Small intestine (tissue), 7 donors: ENCODE data around the gene DNASE1. TPM values are rescaled to one million over a fixed set of nuclear protein-coding genes. Genes with fewer than 3 reads are reported as not detected.

Source experiments
- DNase-seq, 2 donors: peaks; one replicate each; pipeline versions ENCODE4 v3.0.0 to v3.0.0-alpha.2; 2013
- FAIRE-seq: peaks from 2 replicates; lab custom pipeline; 2012; peaks lifted over from hg19 to GRCh38; lab: Jason Lieb, UNC
- H3K27ac ChIP-seq, 3 donors: one replicate each; pipeline ENCODE4 v1.5.1; 2013; ENCODE audit warnings: low read length in 2 of 3, mild to moderate bottlenecking in 2 of 3, control low read depth in 1 of 3, inconsistent platforms in 1 of 3, low read depth in 1 of 3, moderate library complexity in 1 of 3
- H3K27me3 ChIP-seq, 3 donors: one replicate each; pipeline ENCODE4 v1.6.1; 2013; ENCODE audit warnings: low read length in 3 of 3, inconsistent platforms in 1 of 3; ENCODE audit not compliant: control insufficient read depth in 3 of 3, insufficient read depth in 3 of 3
- H3K36me3 ChIP-seq, 3 donors: one replicate each; pipeline ENCODE4 v1.6.1; 2013; ENCODE audit warnings: low read length in 3 of 3, inconsistent platforms in 1 of 3, low read depth in 1 of 3, mild to moderate bottlenecking in 1 of 3, moderate library complexity in 1 of 3; ENCODE audit not compliant: control insufficient read depth in 3 of 3, insufficient read depth in 2 of 3
- H3K4me1 ChIP-seq, 3 donors: one replicate each; pipeline ENCODE4 v1.6.1; 2013; ENCODE audit warnings: low read length in 2 of 3, inconsistent platforms in 1 of 3, low read depth in 1 of 3, mild to moderate bottlenecking in 1 of 3, moderate library complexity in 1 of 3; ENCODE audit not compliant: control insufficient read depth in 3 of 3, insufficient read depth in 2 of 3
- H3K4me3 ChIP-seq, 3 donors: one replicate each; pipeline ENCODE4 v1.5.1; 2013; ENCODE audit warnings: low read length in 3 of 3, control low read depth in 1 of 3, inconsistent platforms in 1 of 3, low read depth in 1 of 3, mild to moderate bottlenecking in 1 of 3, moderate library complexity in 1 of 3
- H3K9me3 ChIP-seq, 2 donors: one replicate each; pipeline ENCODE4 v1.6.1; 2013; ENCODE audit warnings: low read depth in 1 of 2, low read length in 1 of 2; ENCODE audit not compliant: control insufficient read depth in 2 of 2, insufficient read depth in 1 of 2
- WGBS, 3 donors: extraction: QIAGEN DNeasy Blood & Tissue Kit; methylation state at CpG; one replicate each; pipeline ENCODE4 v1.1.7; 2013; 5-methylcytosine and 5-hydroxymethylcytosine counted together
- polyA plus RNA-seq, 4 donors: library from polyadenylated mRNA; stranded (reverse) in 3 of 4; unstranded in 1 of 4; fragments of 200-250 nt in 3 of 4; fragments of 120-200 nt in 1 of 4; gene quantifications; one replicate each; pipeline versions ENCODE4 v1.2.1 to v1.2.3, GENCODE V29; 2013
- donor health status: healthy with polysubstance abuse.
- donor health status: control.
- donor health status: control.
- donor health status: Bipolar disorder and iron deficiency.
- donor health status: healthy.

The DNASE1 gene
- polyA plus RNA-seq, 4 donors, result 75.4 to 428 (median 269) TPM

- peaks cover 0 to 14% (median 0%) of the 10 kb centered on the region in 3 donors for H3K4me1 ChIP-seq
- DNase-seq (peak; percentile 79 to 91), FAIRE-seq (no peak)
- WGBS, 3 donors, result 29 to 36% (median 33%) methylated on average over 18 of the region's 18 CpGs
- no peaks in the 10 kb centered on the region for H3K27me3 ChIP-seq
- peaks cover 2 to 58% (median 6%) of the 10 kb centered on the region in 3 donors for H3K36me3 ChIP-seq
- H3K9me3 ChIP-seq, result no peaks in the 10 kb centered on the region
- no peak overlapping the region for H3K4me3 ChIP-seq
- peak overlapping the region in 1 of 3 donors; percentile 22 for H3K27ac ChIP-seq
These were observed 36.0 kb downstream of the DNASE1 start for GRCh38 chr16:3690470-3690928.

- WGBS, 3 donors, result 81 to 89% (median 87%) methylated on average over 19 of the region's 19 CpGs
- H3K27ac ChIP-seq, result peak overlapping the region in 1 of 3 donors; percentile 22
- peaks cover 0 to 55% (median 6%) of the 10 kb centered on the region in 3 donors for H3K36me3 ChIP-seq
- FAIRE-seq (no peak), DNase-seq (no peak)
- no peak overlapping the region for H3K4me3 ChIP-seq
- peaks cover 0 to 18% (median 0%) of the 10 kb centered on the region in 3 donors for H3K4me1 ChIP-seq
- H3K9me3 ChIP-seq, result no peaks in the 10 kb centered on the region
- H3K27me3 ChIP-seq, result no peaks in the 10 kb centered on the region
These were observed 36.7 kb downstream of the DNASE1 start for GRCh38 chr16:3690980-3691720.

GRCh38 chr16:3691761-3692160, 37.3 kb downstream of the DNASE1 start:
- Histone ChIP-seq H3K36me3 (peaks cover 0 to 49% (median 6%) of the 10 kb centered on the region in 3 donors), H3K27ac (no peak overlapping the region), H3K27me3 (no peaks in the 10 kb centered on the region), H3K4me1 (peaks cover 0 to 24% (median 0%) of the 10 kb centered on the region in 3 donors), H3K4me3 (no peak overlapping the region), H3K9me3 (no peaks in the 10 kb centered on the region)
- 84 to 93% (median 93%) methylated on average over 12 of the region's 12 CpGs for WGBS, 3 donors
- DNase-seq (no peak), FAIRE-seq (no peak)

- Histone ChIP-seq H3K4me3 (no peak overlapping the region), H3K27me3 (no peaks in the 10 kb centered on the region), H3K36me3 (peaks cover 0 to 35% (median 3%) of the 10 kb centered on the region in 3 donors), H3K27ac (no peak overlapping the region), H3K4me1 (peaks cover 0 to 26% (median 0%) of the 10 kb centered on the region in 3 donors), H3K9me3 (no peaks in the 10 kb centered on the region)
- no peak for FAIRE-seq
- DNase-seq, result no peak
- 87 to 95% (median 89%) methylated on average over 9 of the region's 9 CpGs for WGBS, 3 donors
These were observed 39.6 kb downstream of the DNASE1 start for GRCh38 chr16:3694051-3694450.

- H3K4me3 ChIP-seq, result peak overlapping the region in 2 of 3 donors; percentile 7 to 38
- FAIRE-seq, result no peak
- peaks cover 0 to 26% (median 3%) of the 10 kb centered on the region in 3 donors for H3K36me3 ChIP-seq
- 49 to 74% (median 56%) methylated on average over 19 of the region's 19 CpGs for WGBS, 3 donors
- H3K27me3 ChIP-seq, result no peaks in the 10 kb centered on the region
- H3K9me3 ChIP-seq, result no peaks in the 10 kb centered on the region
- peaks cover 0 to 23% (median 0%) of the 10 kb centered on the region in 3 donors for H3K4me1 ChIP-seq
- DNase-seq, result peak; percentile 75 to 87
- peak overlapping the region in 2 of 3 donors; percentile 38 to 81 for H3K27ac ChIP-seq
These were observed 41.3 kb downstream of the DNASE1 start for GRCh38 chr16:3695610-3696369.

GRCh38 chr16:3696425-3697218, 42.1 kb downstream of the DNASE1 start:
- peaks cover 0 to 22% (median 0%) of the 10 kb centered on the region in 3 donors for H3K4me1 ChIP-seq
- DNase-seq, result peak; percentile 68 to 75
- WGBS, 3 donors, result 52 to 77% (median 63%) methylated on average over 13 of the region's 13 CpGs
- peak overlapping the region in 2 of 3 donors; percentile 7 to 38 for H3K4me3 ChIP-seq
- no peaks in the 10 kb centered on the region for H3K27me3 ChIP-seq
- peaks cover 0 to 23% (median 3%) of the 10 kb centered on the region in 3 donors for H3K36me3 ChIP-seq
- peak overlapping the region in 2 of 3 donors; percentile 38 to 81 for H3K27ac ChIP-seq
- no peaks in the 10 kb centered on the region for H3K9me3 ChIP-seq
- FAIRE-seq, result no peak

- FAIRE-seq (no peak), DNase-seq (no peak)
- Histone ChIP-seq H3K27ac (no peak overlapping the region), H3K4me3 (no peak overlapping the region), H3K27me3 (no peaks in the 10 kb centered on the region), H3K9me3 (no peaks in the 10 kb centered on the region), H3K4me1 (peaks cover 0 to 22% (median 0%) of the 10 kb centered on the region in 3 donors), H3K36me3 (peaks cover 0 to 24% (median 3%) of the 10 kb centered on the region in 3 donors)
- 70 to 90% (median 83%) methylated on average over 4 of the region's 4 CpGs for WGBS, 3 donors
These were observed 44.5 kb downstream of the DNASE1 start for GRCh38 chr16:3698941-3699340.
